ENCODE results near the gene MPRIP. TPM values are rescaled to one million over a fixed set of nuclear protein-coding genes. Genes with fewer than 3 reads are reported as not detected.

MPRIP gene
- total RNA-seq, 4 donors from 2014 or later, result 65.7 to 168 (median 147) TPM

GRCh38 chr17:17241656-17242055 lies 199.4 kb downstream of the MPRIP start:
- Histone ChIP-seq H3K9me3 (no peaks in the 10 kb centered on the region), H3K4me3 (no peak overlapping the region), H3K4me1 (peaks cover 3 to 8% (median 6%) of the 10 kb centered on the region in 3 donors), H3K27me3 (no peaks in the 10 kb centered on the region), H3K36me3 (peaks cover 0 to 16% (median 6%) of the 10 kb centered on the region in 3 donors), H3K27ac (no peak overlapping the region)
- no peak for DNase-seq
- TF ChIP-seq POLR2A (IDR thresholded peaks at IDR 0.05) (no peak), CTCF (IDR thresholded peaks at IDR 0.05) (no peak)
- intact Hi-C loops (cut with DNase I), result no loop called here
- 84 to 86% methylated on average over 10 of the region's 10 CpGs for WGBS, 2 donors

GRCh38 chr17:17242246-17242645 lies 200.0 kb downstream of the MPRIP start:
- Histone ChIP-seq H3K27ac (no peak overlapping the region), H3K4me1 (peaks cover 3 to 8% (median 6%) of the 10 kb centered on the region in 3 donors), H3K36me3 (peaks cover 0 to 22% (median 12%) of the 10 kb centered on the region in 3 donors), H3K9me3 (no peaks in the 10 kb centered on the region), H3K27me3 (no peaks in the 10 kb centered on the region), H3K4me3 (no peak overlapping the region)
- intact Hi-C loops (cut with DNase I), result no loop called here
- TF ChIP-seq CTCF (IDR thresholded peaks at IDR 0.05) (no peak), POLR2A (IDR thresholded peaks at IDR 0.05) (no peak)
- no peak for DNase-seq
- 89 to 100% methylated on average over 5 of the region's 7 CpGs for WGBS, 2 donors

Small RNA genes within 50 kb of the gene (small RNA-seq; reads per million reads assigned to genes)
- gene RNU6-767P, result 0 reads per million in 4 donors

Other genes with a start within 250 kb of the MPRIP start
- not detected for gene TNFRSF13B, start 70.3 kb upstream of the MPRIP start, total RNA-seq
- gene PLD6, start 163.9 kb downstream of the MPRIP start, total RNA-seq, result 1 to 10 TPM in 2 of 4 donors, under 1 TPM in 2; 0.45 to 1.9 (median 0.95) TPM
- 10 to 100 TPM; 11.6 to 27.5 (median 12.4) TPM for gene FLCN, start 194.7 kb downstream of the MPRIP start, total RNA-seq
- 10 to 100 TPM; 34.0 to 91.6 (median 68.7) TPM for gene COPS3, start 238.8 kb downstream of the MPRIP start, total RNA-seq

Data from esophagus squamous epithelium (tissue), 5 donors.